H9 (cell line): Measurements from ENCODE around the gene CAVIN2. TPM values are rescaled to one million over a fixed set of nuclear protein-coding genes. Genes with fewer than 3 reads are reported as not detected.

Source experiments
- DNase-seq: peaks from one replicate; pipeline ENCODE4 v3.0.0-alpha.2; 2017
- H2AFZ ChIP-seq: one replicate; pipeline ENCODE4 v1.6.1; 2013; ENCODE audit warnings: mild to moderate bottlenecking, low read length, control low read depth, moderate library complexity
- H2AK5ac ChIP-seq: 2 replicates; pipeline ENCODE4 v1.6.1; 2013; ENCODE audit warnings: low read length, control low read depth, mixed read lengths; ENCODE audit not compliant: insufficient read length
- H2BK120ac ChIP-seq: one replicate; pipeline ENCODE4 v1.6.1; 2013; ENCODE audit warnings: low read depth, mild to moderate bottlenecking, low read length, control low read depth, inconsistent platforms; ENCODE audit not compliant: poor library complexity, severe bottlenecking
- H2BK12ac ChIP-seq: 2 replicates; pipeline ENCODE4 v1.6.1; 2013; ENCODE audit warnings: low read length, control low read depth, mixed read lengths, low read depth; ENCODE audit not compliant: insufficient read length
- H2BK15ac ChIP-seq: 2 replicates; pipeline ENCODE4 v1.6.1; 2013; ENCODE audit warnings: low read depth, low read length, control low read depth
- H2BK20ac ChIP-seq: one replicate; pipeline ENCODE4 v1.6.1; 2013; ENCODE audit warnings: low read depth, mild to moderate bottlenecking, low read length, control low read depth, inconsistent platforms; ENCODE audit not compliant: poor library complexity, severe bottlenecking
- H2BK5ac ChIP-seq: 2 replicates; pipeline ENCODE4 v1.6.1; 2013; ENCODE audit warnings: low read length, control low read depth, mixed read lengths; ENCODE audit not compliant: insufficient read length
- H3K14ac ChIP-seq: 2 replicates; pipeline ENCODE4 v1.6.1; 2013; ENCODE audit warnings: low read length, control low read depth; ENCODE audit not compliant: insufficient read depth
- H3K18ac ChIP-seq: 2 replicates; pipeline ENCODE4 v1.6.1; 2013; ENCODE audit warnings: low read depth, mild to moderate bottlenecking, mixed read lengths, low read length, control low read depth; ENCODE audit not compliant: insufficient read length
- H3K23ac ChIP-seq: 2 replicates; pipeline ENCODE4 v1.6.1; 2013; ENCODE audit warnings: low read length, control low read depth, mixed read lengths, low read depth; ENCODE audit not compliant: insufficient read length
- H3K23me2 ChIP-seq: 2 replicates; pipeline ENCODE4 v1.6.1; 2013; ENCODE audit warnings: low read depth, mild to moderate bottlenecking, mixed read lengths, low read length, control low read depth; ENCODE audit not compliant: insufficient read length, poor library complexity, severe bottlenecking
- H3K27ac ChIP-seq: 2 replicates; pipeline ENCODE4 v1.5.1; 2013; ENCODE audit warnings: low read length, control low read depth, mixed read lengths, low read depth; ENCODE audit not compliant: insufficient read length
- H3K27me3 ChIP-seq: 2 replicates; pipeline ENCODE4 v1.6.1; 2013; ENCODE audit warnings: low read length, control low read depth, inconsistent platforms; ENCODE audit not compliant: insufficient read depth
- H3K4ac ChIP-seq: 2 replicates; pipeline ENCODE4 v1.6.1; 2013; ENCODE audit warnings: low read depth, mild to moderate bottlenecking, control low read depth, inconsistent platforms, low read length, moderate library complexity
- H3K4me1 ChIP-seq: 2 replicates; pipeline ENCODE4 v1.6.1; 2013; ENCODE audit warnings: low read length, control low read depth, inconsistent platforms; ENCODE audit not compliant: insufficient read depth
- H3K4me2 ChIP-seq: 2 replicates; pipeline ENCODE4 v1.6.1; 2013; ENCODE audit warnings: low read length, control low read depth, mixed read lengths; ENCODE audit not compliant: insufficient read length, insufficient read depth
- H3K56ac ChIP-seq: 2 replicates; pipeline ENCODE4 v1.6.1; 2013; ENCODE audit warnings: low read depth, mild to moderate bottlenecking, mixed read lengths, low read length, control low read depth; ENCODE audit not compliant: insufficient read length
- H3K79me1 ChIP-seq: 2 replicates; pipeline ENCODE4 v1.6.1; 2013; ENCODE audit warnings: low read depth, mild to moderate bottlenecking, moderate library complexity, low read length, control low read depth, inconsistent platforms; ENCODE audit not compliant: insufficient read depth, poor library complexity, severe bottlenecking
- H3K79me2 ChIP-seq: 2 replicates; pipeline ENCODE4 v1.6.1; 2013; ENCODE audit warnings: low read length, control low read depth, inconsistent platforms; ENCODE audit not compliant: insufficient read depth
- H3K9ac ChIP-seq: 2 replicates; pipeline ENCODE4 v1.6.1; 2013; ENCODE audit warnings: low read length, control low read depth, mixed read lengths; ENCODE audit not compliant: insufficient read length; ENCODE audit errors: extremely low read depth
- H3K9me3 ChIP-seq: one replicate; pipeline ENCODE4 v1.6.1; 2013; ENCODE audit warnings: low read depth, low read length, inconsistent platforms; ENCODE audit not compliant: control insufficient read depth
- H3T11ph ChIP-seq: one replicate; pipeline ENCODE4 v1.6.1; 2013; ENCODE audit warnings: mild to moderate bottlenecking, low read length, control low read depth, inconsistent platforms
- H4K20me1 ChIP-seq: one replicate; pipeline ENCODE4 v1.6.1; 2013; ENCODE audit not compliant: control insufficient read depth, insufficient read length, insufficient read depth
- H4K5ac ChIP-seq: 2 replicates; pipeline ENCODE4 v1.6.1; 2013; ENCODE audit warnings: low read depth, mild to moderate bottlenecking, mixed read lengths, low read length, control low read depth; ENCODE audit not compliant: insufficient read length
- H4K8ac ChIP-seq: replicated peaks from 2 replicates; pipeline ENCODE4 v1.6.1; 2013; ENCODE audit warnings: low read length, control low read depth, mixed read lengths, low read depth; ENCODE audit not compliant: insufficient read length
- H4K91ac ChIP-seq: 2 replicates; pipeline ENCODE4 v1.6.1; 2013; ENCODE audit warnings: low read depth, mild to moderate bottlenecking, moderate library complexity, mixed read lengths, low read length, control low read depth; ENCODE audit not compliant: insufficient read length
- H3K27ac Mint-ChIP-seq, 3 experiments: 2 replicates in 2 of 3; 3 replicates in 1 of 3; pipeline ENCODE4 v1.8.0; 2020 to 2021; ENCODE audit warnings: mixed read lengths in 3 of 3, mild to moderate bottlenecking in 1 of 3, moderate library complexity in 1 of 3
- H3K27me3 Mint-ChIP-seq: 2 replicates; pipeline ENCODE4 v1.8.0; 2021; ENCODE audit warnings: low read depth, mild to moderate bottlenecking, moderate library complexity, mixed read lengths
- H3K36me3 Mint-ChIP-seq, 3 experiments: 2 replicates in 2 of 3; 3 replicates in 1 of 3; pipeline ENCODE4 v1.8.0; 2020 to 2021; ENCODE audit warnings: low read depth in 3 of 3, mixed read lengths in 3 of 3; ENCODE audit not compliant: insufficient read depth in 1 of 3
- H3K4me1 Mint-ChIP-seq, 2 experiments: 2 replicates each; pipeline ENCODE4 v1.8.0; 2020; ENCODE audit warnings: mixed read lengths in 2 of 2
- H3K4me3 Mint-ChIP-seq, 2 experiments: 2 replicates in 1 of 2; 3 replicates in 1 of 2; pipeline ENCODE4 v1.8.0; 2020 to 2021; ENCODE audit warnings: mild to moderate bottlenecking in 2 of 2, mixed read lengths in 2 of 2, moderate library complexity in 1 of 2
- H3K9me3 Mint-ChIP-seq, 2 experiments: 2 replicates in 1 of 2; 3 replicates in 1 of 2; pipeline ENCODE4 v1.8.0; 2020; ENCODE audit warnings: mild to moderate bottlenecking in 2 of 2, mixed read lengths in 2 of 2, moderate library complexity in 1 of 2
- WGBS: extraction: QIAGEN DNeasy Blood & Tissue Kit; methylation state at CpG from one replicate; pipeline ENCODE4 v1.1.7; 2013; ENCODE audit warnings: missing lambda C conversion rate, low lambda C conversion rate, mixed read lengths; ENCODE audit not compliant: insufficient read length; ENCODE audit errors: extremely low coverage; 5-methylcytosine and 5-hydroxymethylcytosine counted together
- total RNA-seq: library from RNA; stranded (reverse); gene quantifications from 2 replicates; pipeline ENCODE4 v1.2.1, GENCODE V29; 2021
- TF ChIP-seq, protein P1 (sequence below): fragments of 200-600 bp; sonication (generic); conservative IDR thresholded peaks from 3 replicates; pipeline ENCODE4 v1.8.0; 2021; ENCODE audit warnings: antibody characterized with exemption, mild to moderate bottlenecking

The CAVIN2 gene
- total RNA-seq, 1 experiment from 2014 or later: not detected

DNA sequence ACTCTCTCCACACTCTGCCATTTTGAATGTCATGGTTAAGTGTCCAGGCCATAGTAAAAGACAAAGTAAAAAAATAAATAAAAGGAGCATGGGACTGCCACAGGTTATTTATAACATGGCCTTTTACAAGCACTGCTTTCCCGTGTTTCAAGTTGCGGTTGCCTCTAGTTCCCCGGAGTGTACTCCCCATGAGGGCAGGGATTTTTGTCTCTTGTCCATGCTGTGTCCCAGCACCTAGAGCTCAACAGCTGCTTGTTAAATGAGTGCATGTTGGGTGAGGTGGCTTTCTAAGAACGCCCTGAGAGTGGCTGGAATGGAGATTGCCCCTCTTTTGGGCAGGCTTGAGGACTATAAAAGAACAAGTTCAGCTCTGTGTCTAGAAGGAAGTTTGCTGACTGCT, 8.4 kb downstream of the CAVIN2 start:
- Histone ChIP-seq H3K14ac (no peak overlapping the region), H2BK5ac (no peak overlapping the region), H3K4me1 (no peaks in the 10 kb centered on the region), H3K27me3 (no peaks in the 10 kb centered on the region), H3K18ac (no peak overlapping the region), H2AFZ (no peak overlapping the region), H3K4me2 (no peak overlapping the region), H3K23me2 (no peaks in the 10 kb centered on the region), H3K23ac (no peak overlapping the region), H3T11ph (no peak overlapping the region), H3K4ac (no peak overlapping the region), H4K20me1 (no peaks in the 10 kb centered on the region), H4K5ac (no peak overlapping the region), H2AK5ac (no peak overlapping the region), H2BK12ac (no peak overlapping the region), H3K56ac (no peak overlapping the region), H2BK120ac (no peak overlapping the region), H3K79me2 (no peaks in the 10 kb centered on the region), H3K9me3 (no peaks in the 10 kb centered on the region), H3K9ac (no peak overlapping the region), H3K79me1 (no peaks in the 10 kb centered on the region), H4K8ac (no peak overlapping the region), H2BK15ac (no peak overlapping the region), H2BK20ac (no peak overlapping the region), H4K91ac (no peak overlapping the region), H3K27ac (no peak overlapping the region)
- H3K4me1 Mint-ChIP-seq: peaks cover 4 to 8% of the 10 kb centered on the region in 2 experiments
- H3K4me3 Mint-ChIP-seq: no peak overlapping the region
- H3K27me3 Mint-ChIP-seq: peaks cover 1% of the 10 kb centered on the region; the same call in 1 of the 2 replicates
- no peak overlapping the region for H3K27ac Mint-ChIP-seq
- DNase-seq: no peak
- no peaks in the 10 kb centered on the region for H3K9me3 Mint-ChIP-seq
- no peaks in the 10 kb centered on the region for H3K36me3 Mint-ChIP-seq
- TF ChIP-seq, protein P1, sequence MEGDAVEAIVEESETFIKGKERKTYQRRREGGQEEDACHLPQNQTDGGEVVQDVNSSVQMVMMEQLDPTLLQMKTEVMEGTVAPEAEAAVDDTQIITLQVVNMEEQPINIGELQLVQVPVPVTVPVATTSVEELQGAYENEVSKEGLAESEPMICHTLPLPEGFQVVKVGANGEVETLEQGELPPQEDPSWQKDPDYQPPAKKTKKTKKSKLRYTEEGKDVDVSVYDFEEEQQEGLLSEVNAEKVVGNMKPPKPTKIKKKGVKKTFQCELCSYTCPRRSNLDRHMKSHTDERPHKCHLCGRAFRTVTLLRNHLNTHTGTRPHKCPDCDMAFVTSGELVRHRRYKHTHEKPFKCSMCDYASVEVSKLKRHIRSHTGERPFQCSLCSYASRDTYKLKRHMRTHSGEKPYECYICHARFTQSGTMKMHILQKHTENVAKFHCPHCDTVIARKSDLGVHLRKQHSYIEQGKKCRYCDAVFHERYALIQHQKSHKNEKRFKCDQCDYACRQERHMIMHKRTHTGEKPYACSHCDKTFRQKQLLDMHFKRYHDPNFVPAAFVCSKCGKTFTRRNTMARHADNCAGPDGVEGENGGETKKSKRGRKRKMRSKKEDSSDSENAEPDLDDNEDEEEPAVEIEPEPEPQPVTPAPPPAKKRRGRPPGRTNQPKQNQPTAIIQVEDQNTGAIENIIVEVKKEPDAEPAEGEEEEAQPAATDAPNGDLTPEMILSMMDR: no peak
- no CpG with 5 or more reads among the region's 4 CpGs for WGBS
